ENCODE data around the gene CNDP1.

CNDP1 gene

GRCh38 chr18:74488864-74489263 lies 45.4 kb upstream of the CNDP1 start:
- no peak overlapping the region for H3K18ac ChIP-seq (ENCODE audit: low read length)
- H2BK120ac ChIP-seq (ENCODE audit: low read depth, low read length), result no peak overlapping the region
- peak overlapping the region; percentile 39 for H2AFZ ChIP-seq (ENCODE audit: low read length)
- H3K9me3 ChIP-seq (replicated peaks in 1 of 2; ENCODE audit: control insufficient read depth in 2 of 2, insufficient read depth in 1 of 2, low read depth in 1 of 2, low read length in 2 of 2), result peaks cover 0 to 6% of the 10 kb centered on the region in 2 donors
- H3K4me3 ChIP-seq (ENCODE audit: low read length in 2 of 2), result no peak overlapping the region
- H3K9ac ChIP-seq (ENCODE audit: low read depth, low read length, poor library complexity), result no peak overlapping the region
- H3K27ac ChIP-seq (replicated peaks; ENCODE audit: low read length), result no peak overlapping the region
- no peak overlapping the region for H3K23ac ChIP-seq (ENCODE audit: low read depth, low read length, poor library complexity)
- no peaks in the 10 kb centered on the region for H3K79me1 ChIP-seq (ENCODE audit: low read depth, low read length)
- H2BK12ac ChIP-seq (ENCODE audit: low read length), result no peak overlapping the region
- H2BK5ac ChIP-seq (ENCODE audit: low read length), result no peak overlapping the region
- no peak overlapping the region for H3K4me2 ChIP-seq (ENCODE audit: insufficient read depth, low read length, poor library complexity, severe bottlenecking)
- H3K4ac ChIP-seq (ENCODE audit: low read length), result no peak overlapping the region
- H2AK5ac ChIP-seq (ENCODE audit: low read depth, low read length), result no peak overlapping the region
- H4K8ac ChIP-seq (ENCODE audit: low read depth, low read length), result no peak overlapping the region
- DNase-seq (ENCODE audit: low spot score), result no peak
- no CpG with 5 or more reads among the region's 8 CpGs for WGBS, 2 donors (ENCODE audit: extremely low coverage in 2 of 2, insufficient read length in 2 of 2, insufficient replicate concordance in 1 of 2)
- H4K91ac ChIP-seq (ENCODE audit: low read depth, low read length, poor library complexity), result no peak overlapping the region
- peaks cover 0 to 11% (median 0%) of the 10 kb centered on the region in 3 experiments for H3K27me3 ChIP-seq (ENCODE audit: control insufficient read depth in 3 of 3, insufficient read depth in 3 of 3, low read depth in 1 of 3, low read length in 3 of 3)
- H3K4me1 ChIP-seq (ENCODE audit: control insufficient read depth in 2 of 2, insufficient read depth in 1 of 2, low read depth in 1 of 2, low read length in 2 of 2), result peaks cover 12 to 13% of the 10 kb centered on the region in 2 donors
- no peaks in the 10 kb centered on the region for H3K36me3 ChIP-seq (replicated peaks in 1 of 2; ENCODE audit: control insufficient read depth in 2 of 2, insufficient read depth in 2 of 2, low read length in 2 of 2)
- H3K14ac ChIP-seq (ENCODE audit: low read length), result no peak overlapping the region
- H2BK15ac ChIP-seq (ENCODE audit: low read length), result no peak overlapping the region

- Histone ChIP-seq H2BK5ac (ENCODE audit: low read length) (no peak overlapping the region), H3K27me3 (ENCODE audit: control insufficient read depth in 3 of 3, insufficient read depth in 3 of 3, low read depth in 1 of 3, low read length in 3 of 3) (peaks cover 0 to 11% (median 0%) of the 10 kb centered on the region in 3 experiments), H2AK5ac (ENCODE audit: low read depth, low read length) (no peak overlapping the region), H4K91ac (ENCODE audit: low read depth, low read length, poor library complexity) (no peak overlapping the region), H3K23ac (ENCODE audit: low read depth, low read length, poor library complexity) (no peak overlapping the region), H3K9me3 (replicated peaks in 1 of 2; ENCODE audit: control insufficient read depth in 2 of 2, insufficient read depth in 1 of 2, low read depth in 1 of 2, low read length in 2 of 2) (peaks cover 0 to 6% of the 10 kb centered on the region in 2 donors), H3K18ac (ENCODE audit: low read length) (no peak overlapping the region), H3K4me1 (ENCODE audit: control insufficient read depth in 2 of 2, insufficient read depth in 1 of 2, low read depth in 1 of 2, low read length in 2 of 2) (peaks cover 12 to 13% of the 10 kb centered on the region in 2 donors), H3K4ac (ENCODE audit: low read length) (no peak overlapping the region), H4K8ac (ENCODE audit: low read depth, low read length) (no peak overlapping the region), H3K4me2 (ENCODE audit: insufficient read depth, low read length, poor library complexity, severe bottlenecking) (no peak overlapping the region), H3K36me3 (replicated peaks in 1 of 2; ENCODE audit: control insufficient read depth in 2 of 2, insufficient read depth in 2 of 2, low read length in 2 of 2) (no peaks in the 10 kb centered on the region), H3K27ac (replicated peaks; ENCODE audit: low read length) (no peak overlapping the region), H3K14ac (ENCODE audit: low read length) (no peak overlapping the region), H2BK12ac (ENCODE audit: low read length) (no peak overlapping the region), H3K79me1 (ENCODE audit: low read depth, low read length) (no peaks in the 10 kb centered on the region), H2BK120ac (ENCODE audit: low read depth, low read length) (no peak overlapping the region), H3K9ac (ENCODE audit: low read depth, low read length, poor library complexity) (no peak overlapping the region), H3K4me3 (ENCODE audit: low read length in 2 of 2) (no peak overlapping the region), H2BK15ac (ENCODE audit: low read length) (no peak overlapping the region), H2AFZ (ENCODE audit: low read length) (no peak overlapping the region)
- no CpG with 5 or more reads among the region's 7 CpGs for WGBS, 2 donors (ENCODE audit: extremely low coverage in 2 of 2, insufficient read length in 2 of 2, insufficient replicate concordance in 1 of 2)
- DNase-seq (ENCODE audit: low spot score), result no peak
These were observed 44.6 kb upstream of the CNDP1 start for GRCh38 chr18:74489676-74490075.

- Histone ChIP-seq H3K4me3 (ENCODE audit: low read length in 2 of 2) (peak overlapping the region in 1 of 2 donors; percentile 28), H3K23ac (ENCODE audit: low read depth, low read length, poor library complexity) (no peak overlapping the region), H3K14ac (ENCODE audit: low read length) (no peak overlapping the region), H2BK5ac (ENCODE audit: low read length) (no peak overlapping the region), H2BK15ac (ENCODE audit: low read length) (no peak overlapping the region), H3K9me3 (replicated peaks in 1 of 2; ENCODE audit: control insufficient read depth in 2 of 2, insufficient read depth in 1 of 2, low read depth in 1 of 2, low read length in 2 of 2) (peaks cover 0 to 6% of the 10 kb centered on the region in 2 donors), H4K8ac (ENCODE audit: low read depth, low read length) (no peak overlapping the region), H3K4ac (ENCODE audit: low read length) (no peak overlapping the region), H3K4me1 (ENCODE audit: control insufficient read depth in 2 of 2, insufficient read depth in 1 of 2, low read depth in 1 of 2, low read length in 2 of 2) (peaks cover 3 to 7% of the 10 kb centered on the region in 2 donors), H3K27me3 (ENCODE audit: control insufficient read depth in 3 of 3, insufficient read depth in 3 of 3, low read depth in 1 of 3, low read length in 3 of 3) (peaks cover 0 to 8% (median 0%) of the 10 kb centered on the region in 3 experiments), H2BK12ac (ENCODE audit: low read length) (no peak overlapping the region), H3K18ac (ENCODE audit: low read length) (no peak overlapping the region), H2AFZ (ENCODE audit: low read length) (no peak overlapping the region), H3K27ac (replicated peaks; ENCODE audit: low read length) (no peak overlapping the region), H3K4me2 (ENCODE audit: insufficient read depth, low read length, poor library complexity, severe bottlenecking) (no peak overlapping the region), H2BK120ac (ENCODE audit: low read depth, low read length) (no peak overlapping the region), H4K91ac (ENCODE audit: low read depth, low read length, poor library complexity) (no peak overlapping the region), H3K79me1 (ENCODE audit: low read depth, low read length) (peaks cover under 1% of the 10 kb centered on the region), H3K36me3 (replicated peaks in 1 of 2; ENCODE audit: control insufficient read depth in 2 of 2, insufficient read depth in 2 of 2, low read length in 2 of 2) (no peaks in the 10 kb centered on the region), H2AK5ac (ENCODE audit: low read depth, low read length) (no peak overlapping the region), H3K9ac (ENCODE audit: low read depth, low read length, poor library complexity) (no peak overlapping the region)
- no peak for DNase-seq (ENCODE audit: low spot score)
- no CpG with 5 or more reads among the region's 3 CpGs for WGBS, 2 donors (ENCODE audit: extremely low coverage in 2 of 2, insufficient read length in 2 of 2, insufficient replicate concordance in 1 of 2)
These were observed 42.0 kb upstream of the CNDP1 start for GRCh38 chr18:74492259-74492658.

- WGBS, 2 donors (ENCODE audit: extremely low coverage in 2 of 2, insufficient read length in 2 of 2, insufficient replicate concordance in 1 of 2), result no CpG with 5 or more reads among the region's 1 CpG
These were observed 40.6 kb upstream of the CNDP1 start for GRCh38 chr18:74493689-74494088.

More at GRCh38 chr18:74493689-74494088, 40.6 kb upstream of the CNDP1 start:
- Histone ChIP-seq H2BK120ac (ENCODE audit: low read depth, low read length) (no peak overlapping the region), H3K4me3 (ENCODE audit: low read length in 2 of 2) (no peak overlapping the region), H3K18ac (ENCODE audit: low read length) (peak overlapping the region; percentile 23), H2BK12ac (ENCODE audit: low read length) (no peak overlapping the region), H3K23ac (ENCODE audit: low read depth, low read length, poor library complexity) (no peak overlapping the region), H3K27me3 (ENCODE audit: control insufficient read depth in 3 of 3, insufficient read depth in 3 of 3, low read depth in 1 of 3, low read length in 3 of 3) (peaks cover 0 to 6% (median 0%) of the 10 kb centered on the region in 3 experiments), H2AK5ac (ENCODE audit: low read depth, low read length) (no peak overlapping the region), H3K4ac (ENCODE audit: low read length) (peak overlapping the region; percentile 26), H2AFZ (ENCODE audit: low read length) (no peak overlapping the region), H3K79me1 (ENCODE audit: low read depth, low read length) (peaks cover 4% of the 10 kb centered on the region), H3K14ac (ENCODE audit: low read length) (no peak overlapping the region), H3K27ac (replicated peaks; ENCODE audit: low read length) (no peak overlapping the region), H3K36me3 (replicated peaks in 1 of 2; ENCODE audit: control insufficient read depth in 2 of 2, insufficient read depth in 2 of 2, low read length in 2 of 2) (peaks cover under 1 to 14% of the 10 kb centered on the region in 2 donors), H2BK5ac (ENCODE audit: low read length) (no peak overlapping the region), H4K8ac (ENCODE audit: low read depth, low read length) (no peak overlapping the region), H3K4me1 (ENCODE audit: control insufficient read depth in 2 of 2, insufficient read depth in 1 of 2, low read depth in 1 of 2, low read length in 2 of 2) (peaks cover 5 to 11% of the 10 kb centered on the region in 2 donors), H3K9me3 (replicated peaks in 1 of 2; ENCODE audit: control insufficient read depth in 2 of 2, insufficient read depth in 1 of 2, low read depth in 1 of 2, low read length in 2 of 2) (peaks cover 0 to 6% of the 10 kb centered on the region in 2 donors), H3K4me2 (ENCODE audit: insufficient read depth, low read length, poor library complexity, severe bottlenecking) (no peak overlapping the region), H3K9ac (ENCODE audit: low read depth, low read length, poor library complexity) (peak overlapping the region; percentile 45), H2BK15ac (ENCODE audit: low read length) (no peak overlapping the region), H4K91ac (ENCODE audit: low read depth, low read length, poor library complexity) (no peak overlapping the region)
- DNase-seq (ENCODE audit: low spot score), result peak; percentile 47

Measured in neuronal stem cell (in vitro differentiated cells).